Measurements from ENCODE around the gene MRPL41.

The MRPL41 gene

GRCh38 chr9:137580209-137580953, 28.7 kb downstream of the MRPL41 start:
- peaks cover 80% of the 10 kb centered on the region for H3K36me3 Mint-ChIP-seq (ENCODE audit: low read depth)

GRCh38 chr9:137580954-137581322, 29.3 kb downstream of the MRPL41 start:
- Mint-ChIP-seq H3K27me3 (no peaks in the 10 kb centered on the region), H3K36me3 (ENCODE audit: low read depth) (peaks cover 80% of the 10 kb centered on the region), H3K4me3 (no peak overlapping the region), H3K9me3 (no peaks in the 10 kb centered on the region), H3K27ac (no peak overlapping the region), H3K4me1 (ENCODE audit: low read depth) (peaks cover 27% of the 10 kb centered on the region)
- DNase-seq = no peak

More at GRCh38 chr9:137580209-137580953, 28.7 kb downstream of the MRPL41 start:
- Mint-ChIP-seq H3K4me1 (ENCODE audit: low read depth) (peaks cover 32% of the 10 kb centered on the region), H3K27ac (peak overlapping the region; percentile 52), H3K9me3 (no peaks in the 10 kb centered on the region), H3K4me3 (no peak overlapping the region), H3K27me3 (no peaks in the 10 kb centered on the region)
- no peak for DNase-seq

DNA sequence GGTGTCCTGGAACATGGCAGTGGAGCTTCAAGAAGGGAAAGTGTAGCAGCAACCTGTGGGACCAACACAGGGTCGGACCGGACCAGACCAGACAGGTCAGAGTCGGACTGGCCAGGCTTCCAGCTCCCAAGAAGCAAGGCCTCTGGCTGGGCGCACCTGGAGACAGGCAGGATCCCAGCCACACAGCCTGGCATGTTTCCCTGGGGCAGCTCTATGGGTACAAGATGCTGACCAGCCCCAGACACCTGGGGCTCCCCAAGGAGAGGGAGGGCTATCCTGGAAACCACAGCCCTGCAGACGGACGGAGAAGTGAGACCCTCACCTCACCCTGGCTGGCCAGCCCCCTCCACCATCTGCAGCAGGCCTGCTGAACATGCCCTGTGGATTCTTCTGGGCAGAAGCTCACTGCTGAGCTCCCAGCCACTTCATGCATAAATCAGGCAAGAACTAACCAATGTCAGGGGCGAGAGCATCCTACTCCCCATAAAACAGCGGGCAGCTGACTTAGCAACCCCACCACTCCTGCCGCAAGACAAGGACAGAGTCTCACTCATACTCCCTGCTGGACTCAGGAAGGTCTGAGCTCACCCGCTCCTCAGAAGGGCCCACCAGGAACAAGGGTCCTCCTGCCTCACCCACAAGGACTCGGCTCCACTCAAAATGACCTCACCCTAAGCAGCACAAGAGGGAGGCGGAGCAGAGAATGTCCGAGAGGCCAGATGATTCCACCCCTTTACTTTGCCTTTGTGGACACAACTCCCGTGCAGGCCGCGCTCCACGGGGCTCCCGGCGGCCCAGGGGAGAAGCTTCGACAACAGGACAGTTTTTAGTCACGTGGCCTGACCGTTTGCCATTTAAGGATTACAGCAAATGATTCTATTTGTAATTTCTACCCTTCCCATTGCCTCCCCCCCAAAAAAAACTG, 29.9 kb downstream of the MRPL41 start:
- Mint-ChIP-seq H3K27me3 (no peaks in the 10 kb centered on the region), H3K27ac (no peak overlapping the region), H3K4me3 (no peak overlapping the region), H3K36me3 (ENCODE audit: low read depth) (peaks cover 80% of the 10 kb centered on the region), H3K4me1 (ENCODE audit: low read depth) (peaks cover 22% of the 10 kb centered on the region), H3K9me3 (no peaks in the 10 kb centered on the region)
- no peak for DNase-seq

DNA sequence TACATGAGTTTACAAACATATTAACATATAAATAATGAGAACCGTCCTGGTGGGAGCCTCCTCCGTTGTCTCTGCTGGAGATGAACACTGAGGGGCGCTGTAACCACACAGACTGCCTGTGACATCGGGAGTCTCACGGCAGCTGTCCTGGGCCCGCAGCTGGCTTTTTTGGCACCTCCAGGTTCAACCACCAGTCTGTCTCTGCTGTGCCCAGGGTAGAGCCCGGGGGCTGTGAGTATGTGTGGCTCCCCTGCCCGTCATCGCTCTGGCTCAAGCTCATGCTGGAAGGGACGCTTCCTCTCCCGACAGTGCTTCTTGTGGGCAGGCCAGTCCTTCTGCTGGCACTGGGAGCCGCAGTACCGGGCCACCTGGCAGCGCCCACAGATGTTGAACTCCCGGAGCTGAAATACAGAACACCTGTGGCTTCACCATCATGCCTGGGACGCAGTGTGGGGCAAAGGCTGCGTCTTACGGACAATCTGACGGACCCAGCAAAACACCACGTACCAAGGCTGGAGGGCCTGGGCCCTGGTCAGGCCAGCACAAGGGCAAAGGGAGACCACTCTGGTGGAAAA, 30.7 kb downstream of the MRPL41 start:
- H3K27ac Mint-ChIP-seq = no peak overlapping the region
- no peak overlapping the region for H3K4me3 Mint-ChIP-seq
- H3K36me3 Mint-ChIP-seq (ENCODE audit: low read depth) = peaks cover 80% of the 10 kb centered on the region
- DNase-seq = no peak
- H3K9me3 Mint-ChIP-seq = no peaks in the 10 kb centered on the region
- no peaks in the 10 kb centered on the region for H3K27me3 Mint-ChIP-seq
- peaks cover 15% of the 10 kb centered on the region for H3K4me1 Mint-ChIP-seq (ENCODE audit: low read depth)

DNA sequence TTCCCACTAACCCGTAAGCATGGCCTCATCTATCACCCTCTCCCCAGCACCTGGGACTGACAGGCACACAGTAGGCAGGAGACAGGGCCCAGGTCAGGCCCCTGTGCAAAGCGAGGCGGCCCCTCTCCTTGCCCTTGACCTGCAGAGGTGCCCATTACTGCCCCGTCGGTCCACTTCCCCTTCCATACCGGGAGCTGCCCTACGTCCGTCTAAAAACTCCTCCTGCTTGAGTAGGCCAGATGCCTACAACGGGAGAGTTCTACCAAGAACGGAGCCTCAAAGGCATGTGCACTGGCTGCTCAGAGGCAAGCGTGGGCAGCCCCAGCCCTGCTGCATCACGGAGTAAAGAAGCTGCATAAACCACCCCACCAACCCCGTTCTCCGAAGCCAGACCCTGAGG, 31.7 kb downstream of the MRPL41 start:
- H3K36me3 Mint-ChIP-seq (ENCODE audit: low read depth) = peaks cover 84% of the 10 kb centered on the region
- H3K27ac Mint-ChIP-seq = peak overlapping the region; percentile 38
- no peaks in the 10 kb centered on the region for H3K9me3 Mint-ChIP-seq
- peaks cover 17% of the 10 kb centered on the region for H3K4me1 Mint-ChIP-seq (ENCODE audit: low read depth)
- no peaks in the 10 kb centered on the region for H3K27me3 Mint-ChIP-seq
- no peak for DNase-seq
- no peak overlapping the region for H3K4me3 Mint-ChIP-seq

DNA sequence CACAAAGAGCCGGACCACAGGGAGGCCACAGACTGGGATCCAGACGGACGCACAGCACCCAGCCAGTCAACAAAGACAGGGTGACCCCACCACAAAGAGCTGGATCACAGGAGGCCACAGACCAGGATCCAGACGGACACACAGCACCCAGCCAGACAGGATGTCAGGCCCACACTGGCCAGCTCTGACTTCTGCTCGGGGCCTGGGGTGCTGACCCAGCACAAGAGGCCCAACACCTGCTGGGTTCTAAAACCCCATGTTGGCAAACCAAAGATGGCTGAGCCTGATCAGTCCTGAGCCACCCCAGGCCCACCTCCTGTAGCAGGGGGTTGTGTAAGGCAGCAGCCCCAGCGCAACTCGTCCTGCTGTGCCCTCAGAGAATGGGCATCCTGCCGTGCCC, 32.3 kb downstream of the MRPL41 start:
- H3K4me3 Mint-ChIP-seq = no peak overlapping the region
- peak overlapping the region; percentile 40 for H3K27ac Mint-ChIP-seq
- no peak for DNase-seq
- H3K27me3 Mint-ChIP-seq = no peaks in the 10 kb centered on the region
- H3K36me3 Mint-ChIP-seq (ENCODE audit: low read depth) = peaks cover 91% of the 10 kb centered on the region
- H3K9me3 Mint-ChIP-seq = no peaks in the 10 kb centered on the region
- peaks cover 22% of the 10 kb centered on the region for H3K4me1 Mint-ChIP-seq (ENCODE audit: low read depth)

- Mint-ChIP-seq H3K4me1 (ENCODE audit: low read depth) (peaks cover 24% of the 10 kb centered on the region), H3K36me3 (ENCODE audit: low read depth) (peaks cover 80% of the 10 kb centered on the region), H3K27me3 (no peaks in the 10 kb centered on the region), H3K9me3 (no peaks in the 10 kb centered on the region), H3K27ac (no peak overlapping the region), H3K4me3 (no peak overlapping the region)
- no peak for DNase-seq
Measured at GRCh38 chr9:137586854-137587253, 35.2 kb downstream of the MRPL41 start.

DNA sequence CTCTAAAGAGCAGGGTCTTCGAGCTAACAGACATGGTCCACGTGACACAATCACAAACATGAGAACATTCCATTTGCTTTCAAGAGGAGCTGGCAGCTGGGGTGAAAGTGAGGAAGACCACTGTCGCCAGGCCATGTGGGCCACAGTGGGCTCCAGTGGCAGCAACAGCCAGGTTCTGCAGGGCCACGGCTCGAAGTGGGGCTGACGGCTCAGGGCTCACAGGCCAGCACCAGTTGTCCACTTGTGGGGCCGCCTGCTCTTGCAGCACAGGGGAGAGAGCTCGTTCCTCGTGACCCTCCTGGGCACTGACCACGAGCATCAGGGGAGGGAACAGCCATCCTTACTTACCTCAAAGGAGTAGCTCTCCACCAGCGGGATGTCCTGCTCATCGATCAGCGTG, 36.6 kb downstream of the MRPL41 start:
- Mint-ChIP-seq H3K27me3 (no peaks in the 10 kb centered on the region), H3K27ac (no peak overlapping the region)

DNA sequence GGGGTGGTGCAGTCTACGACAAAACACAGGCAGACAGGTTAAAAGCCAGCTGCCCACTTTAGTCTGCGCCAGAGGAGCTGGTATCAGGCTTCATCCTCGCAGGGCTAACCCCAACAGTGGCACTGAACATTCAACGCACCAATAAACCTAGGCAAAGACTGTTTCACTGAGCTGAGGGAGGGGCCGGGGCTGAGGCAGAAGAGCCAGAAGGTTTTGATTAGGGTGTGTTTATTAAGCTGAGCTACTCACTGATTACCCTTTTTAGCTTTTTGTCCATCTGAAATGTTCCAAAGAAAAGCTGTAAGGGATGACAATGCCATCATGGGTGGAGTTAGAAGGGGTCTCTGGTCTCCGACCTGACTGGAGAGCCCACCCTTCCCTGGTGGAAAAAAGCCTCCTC, 37.2 kb downstream of the MRPL41 start:
- DNase-seq = no peak
- H3K36me3 Mint-ChIP-seq (ENCODE audit: low read depth) = peaks cover 59% of the 10 kb centered on the region
- H3K4me3 Mint-ChIP-seq = peak overlapping the region; percentile 89
- no peaks in the 10 kb centered on the region for H3K27me3 Mint-ChIP-seq
- H3K4me1 Mint-ChIP-seq (ENCODE audit: low read depth) = peaks cover 24% of the 10 kb centered on the region
- H3K9me3 Mint-ChIP-seq = no peaks in the 10 kb centered on the region
- peak overlapping the region; percentile 86 for H3K27ac Mint-ChIP-seq

More for the DNA sequence above, 36.6 kb downstream of the MRPL41 start:
- peaks cover 65% of the 10 kb centered on the region for H3K36me3 Mint-ChIP-seq (ENCODE audit: low read depth)
- peak overlapping the region; percentile 89 for H3K4me3 Mint-ChIP-seq
- H3K4me1 Mint-ChIP-seq (ENCODE audit: low read depth) = peaks cover 24% of the 10 kb centered on the region
- no peak for DNase-seq
- no peaks in the 10 kb centered on the region for H3K9me3 Mint-ChIP-seq

GRCh38 chr9:137589441-137590122, 37.9 kb downstream of the MRPL41 start:
- Mint-ChIP-seq H3K27me3 (no peaks in the 10 kb centered on the region), H3K27ac (peak overlapping the region; percentile 86), H3K4me3 (peak overlapping the region; percentile 89), H3K36me3 (ENCODE audit: low read depth) (peaks cover 52% of the 10 kb centered on the region), H3K9me3 (no peaks in the 10 kb centered on the region), H3K4me1 (ENCODE audit: low read depth) (peaks cover 24% of the 10 kb centered on the region)
- DNase-seq = peak; percentile 58

GRCh38 chr9:137590123-137590468, 38.4 kb downstream of the MRPL41 start:
- Mint-ChIP-seq H3K27ac (no peak overlapping the region), H3K4me3 (no peak overlapping the region), H3K9me3 (no peaks in the 10 kb centered on the region), H3K36me3 (ENCODE audit: low read depth) (peaks cover 47% of the 10 kb centered on the region), H3K27me3 (no peaks in the 10 kb centered on the region), H3K4me1 (ENCODE audit: low read depth) (peaks cover 24% of the 10 kb centered on the region)
- DNase-seq = no peak

DNA sequence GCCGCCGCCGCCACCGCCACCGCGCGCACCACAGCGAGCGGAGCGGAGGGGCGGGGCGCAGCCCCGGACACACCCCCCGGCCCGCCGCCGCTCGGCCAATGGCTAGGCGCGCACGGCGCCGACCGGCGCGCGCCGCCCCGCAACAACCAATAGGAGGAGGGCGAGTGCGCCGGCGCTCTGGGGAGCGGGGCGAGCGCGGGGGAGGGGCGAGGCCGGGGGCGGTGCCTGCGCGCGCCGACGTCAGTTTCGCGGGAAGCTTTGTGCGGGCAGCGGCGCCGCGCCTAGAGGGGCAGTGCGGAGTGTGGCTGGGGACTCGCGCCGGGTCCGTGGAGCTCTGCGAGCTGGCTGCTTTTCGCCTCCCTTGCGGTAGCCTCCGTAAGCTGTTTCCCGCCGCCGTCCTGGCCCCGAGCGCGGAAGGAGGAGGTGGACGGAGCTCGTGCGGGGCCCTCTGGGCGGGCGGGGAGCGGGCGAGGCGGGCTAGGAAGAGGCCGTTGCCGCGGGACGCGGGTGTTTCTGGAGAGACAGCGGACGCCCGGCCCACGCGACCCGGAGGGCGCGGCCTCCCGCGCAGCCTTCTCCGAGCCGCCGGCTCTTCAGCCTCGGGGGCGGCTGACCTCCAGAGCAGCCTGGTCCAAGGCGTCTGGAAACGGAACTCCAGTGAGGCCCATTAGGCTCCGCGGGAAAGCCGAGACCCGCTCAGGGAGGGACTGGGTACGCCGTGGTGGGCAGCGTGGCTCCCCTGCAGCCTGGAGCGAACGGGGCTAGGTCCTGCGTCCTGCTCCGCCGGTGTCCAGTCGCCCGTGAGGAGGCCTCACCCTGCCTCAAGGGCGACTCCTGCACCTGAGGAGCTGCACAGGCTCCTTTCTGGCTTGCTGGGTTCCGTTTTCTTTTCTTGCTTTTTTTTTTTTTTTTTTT, 39.0 kb downstream of the MRPL41 start, which contains the start of gene ZMYND19:
Gene ZMYND19, minus strand, starts transcription at position 44 of the 915 bp plus-strand sequence. CDS start 249 bp downstream, outside the sequence.
- H3K4me1 Mint-ChIP-seq (ENCODE audit: low read depth) = peaks cover 24% of the 10 kb centered on the region
- H3K36me3 Mint-ChIP-seq (ENCODE audit: low read depth) = peaks cover 41% of the 10 kb centered on the region
- peak within 1 kb of the TSS; percentile 98 for H3K27ac Mint-ChIP-seq
- H3K9me3 Mint-ChIP-seq = no peaks in the 10 kb centered on the region
- DNase-seq = peak; percentile 95
- H3K4me3 Mint-ChIP-seq = peak within 1 kb of the TSS; percentile 99
- no peaks in the 10 kb centered on the region for H3K27me3 Mint-ChIP-seq

- no peak for DNase-seq
- Mint-ChIP-seq H3K4me3 (peak overlapping the region; percentile 43), H3K4me1 (ENCODE audit: low read depth) (peaks cover 18% of the 10 kb centered on the region), H3K27me3 (no peaks in the 10 kb centered on the region), H3K27ac (no peak overlapping the region), H3K9me3 (no peaks in the 10 kb centered on the region), H3K36me3 (ENCODE audit: low read depth) (peaks cover 20% of the 10 kb centered on the region)
Measured at GRCh38 chr9:137592767-137593166, 41.1 kb downstream of the MRPL41 start.
